ENCODE measurements around the gene NR2E1.

DNA sequence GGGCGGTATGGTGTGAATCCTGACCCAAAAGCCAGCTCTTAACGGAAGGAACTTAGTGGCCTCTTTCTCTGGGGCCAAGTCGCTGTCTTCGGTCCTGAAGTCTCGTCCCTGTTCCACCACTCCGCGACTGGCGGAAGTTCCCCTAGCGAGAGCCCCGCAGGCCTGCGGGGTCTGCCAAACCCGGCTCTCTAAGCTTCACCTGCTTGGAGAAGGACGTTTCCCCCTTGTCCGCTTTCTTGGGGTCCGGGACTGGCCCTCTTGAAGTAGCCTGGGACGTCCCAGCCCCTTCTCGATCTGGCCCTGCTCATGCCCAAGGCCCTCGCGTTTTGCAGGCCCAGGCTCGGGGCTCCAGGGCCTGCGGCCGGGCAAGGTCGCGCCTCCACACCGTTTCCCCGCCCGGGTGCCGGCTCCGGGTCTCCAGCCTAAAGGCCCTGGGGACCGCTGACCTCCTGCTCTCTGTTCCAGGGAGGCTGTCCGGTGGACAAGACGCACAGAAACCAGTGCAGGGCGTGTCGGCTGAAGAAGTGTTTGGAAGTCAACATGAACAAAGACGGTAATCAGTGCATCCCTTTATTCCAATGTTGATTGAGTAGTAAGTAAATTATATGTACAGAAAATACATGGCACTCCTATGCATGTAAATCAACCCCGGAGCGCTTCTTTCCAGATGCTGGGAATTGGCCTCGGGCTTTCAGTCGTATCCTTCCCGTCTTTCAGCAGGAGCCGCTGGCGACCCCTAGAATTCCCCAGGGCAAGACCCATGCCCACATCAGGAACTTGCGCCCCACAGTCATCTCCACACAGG, 8.8 kb downstream of the NR2E1 start:
- TF ChIP-seq, protein P1, sequence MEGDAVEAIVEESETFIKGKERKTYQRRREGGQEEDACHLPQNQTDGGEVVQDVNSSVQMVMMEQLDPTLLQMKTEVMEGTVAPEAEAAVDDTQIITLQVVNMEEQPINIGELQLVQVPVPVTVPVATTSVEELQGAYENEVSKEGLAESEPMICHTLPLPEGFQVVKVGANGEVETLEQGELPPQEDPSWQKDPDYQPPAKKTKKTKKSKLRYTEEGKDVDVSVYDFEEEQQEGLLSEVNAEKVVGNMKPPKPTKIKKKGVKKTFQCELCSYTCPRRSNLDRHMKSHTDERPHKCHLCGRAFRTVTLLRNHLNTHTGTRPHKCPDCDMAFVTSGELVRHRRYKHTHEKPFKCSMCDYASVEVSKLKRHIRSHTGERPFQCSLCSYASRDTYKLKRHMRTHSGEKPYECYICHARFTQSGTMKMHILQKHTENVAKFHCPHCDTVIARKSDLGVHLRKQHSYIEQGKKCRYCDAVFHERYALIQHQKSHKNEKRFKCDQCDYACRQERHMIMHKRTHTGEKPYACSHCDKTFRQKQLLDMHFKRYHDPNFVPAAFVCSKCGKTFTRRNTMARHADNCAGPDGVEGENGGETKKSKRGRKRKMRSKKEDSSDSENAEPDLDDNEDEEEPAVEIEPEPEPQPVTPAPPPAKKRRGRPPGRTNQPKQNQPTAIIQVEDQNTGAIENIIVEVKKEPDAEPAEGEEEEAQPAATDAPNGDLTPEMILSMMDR (IDR thresholded peaks at IDR 0.05): no peak
- no peak for TF ChIP-seq POLR2AphosphoS5 (IDR thresholded peaks at IDR 0.05; ENCODE audit: insufficient read depth in 1 of 2, low read depth in 1 of 2)
- TF ChIP-seq POLR2A (IDR thresholded peaks at IDR 0.05): no peak
